ENCODE measurements around the gene SH3GL3.

DNA sequence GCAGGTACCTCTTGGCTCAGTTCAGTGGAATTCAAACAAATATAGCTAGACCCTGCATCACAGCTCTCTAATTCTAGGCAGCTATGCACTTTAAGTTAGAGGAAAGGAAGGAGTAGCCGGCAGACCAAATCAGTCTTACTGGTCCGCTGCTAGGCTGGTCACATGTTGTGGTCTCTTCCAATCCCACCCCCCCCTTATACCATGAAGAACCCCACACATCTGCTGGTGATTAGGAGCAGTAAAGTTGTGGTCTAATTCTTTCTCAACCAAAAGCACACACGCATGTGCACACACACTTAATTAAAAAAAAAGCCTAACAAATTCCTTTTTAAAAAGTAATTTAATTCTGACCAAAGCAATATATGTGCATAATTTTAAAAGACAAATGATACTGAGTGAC is 16.7 kb upstream of the SH3GL3 start:
- TF ChIP-seq POLR2A (IDR thresholded peaks at IDR 0.05), result no peak
- TF ChIP-seq, protein P1, sequence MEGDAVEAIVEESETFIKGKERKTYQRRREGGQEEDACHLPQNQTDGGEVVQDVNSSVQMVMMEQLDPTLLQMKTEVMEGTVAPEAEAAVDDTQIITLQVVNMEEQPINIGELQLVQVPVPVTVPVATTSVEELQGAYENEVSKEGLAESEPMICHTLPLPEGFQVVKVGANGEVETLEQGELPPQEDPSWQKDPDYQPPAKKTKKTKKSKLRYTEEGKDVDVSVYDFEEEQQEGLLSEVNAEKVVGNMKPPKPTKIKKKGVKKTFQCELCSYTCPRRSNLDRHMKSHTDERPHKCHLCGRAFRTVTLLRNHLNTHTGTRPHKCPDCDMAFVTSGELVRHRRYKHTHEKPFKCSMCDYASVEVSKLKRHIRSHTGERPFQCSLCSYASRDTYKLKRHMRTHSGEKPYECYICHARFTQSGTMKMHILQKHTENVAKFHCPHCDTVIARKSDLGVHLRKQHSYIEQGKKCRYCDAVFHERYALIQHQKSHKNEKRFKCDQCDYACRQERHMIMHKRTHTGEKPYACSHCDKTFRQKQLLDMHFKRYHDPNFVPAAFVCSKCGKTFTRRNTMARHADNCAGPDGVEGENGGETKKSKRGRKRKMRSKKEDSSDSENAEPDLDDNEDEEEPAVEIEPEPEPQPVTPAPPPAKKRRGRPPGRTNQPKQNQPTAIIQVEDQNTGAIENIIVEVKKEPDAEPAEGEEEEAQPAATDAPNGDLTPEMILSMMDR (IDR thresholded peaks at IDR 0.05), result no peak

Data from adrenal gland (tissue), 5 donors.